Lung (tissue), 12 donors: ENCODE results near the gene GUCY2F. TPM values are rescaled to one million over a fixed set of nuclear protein-coding genes. Genes with fewer than 3 reads are reported as not detected.

Source experiments
- ATAC-seq: fragments of 200-7000 bp; cut with Tn5 transposase; one replicate; pipeline ENCODE4 v1.9.1; 2020; ENCODE audit warnings: moderate number of reproducible peaks; ENCODE audit not compliant: insufficient read depth, low FRiP score
- DNase-seq, 3 donors: peaks; one replicate each; pipeline ENCODE4 v3.0.0-alpha.2; 2013 to 2017
- H3K27ac ChIP-seq, 2 donors: one replicate each; pipeline ENCODE4 v1.5.1; 2013; ENCODE audit warnings: mild to moderate bottlenecking in 2 of 2, moderate library complexity in 2 of 2, control low read depth in 1 of 2, inconsistent platforms in 1 of 2, low read depth in 1 of 2, low read length in 1 of 2
- H3K27me3 ChIP-seq, 3 donors: one replicate each; pipeline ENCODE4 v1.5.1; 2013; ENCODE audit warnings: low read length in 2 of 3; ENCODE audit not compliant: control insufficient read depth in 3 of 3, insufficient read depth in 3 of 3
- H3K36me3 ChIP-seq, 4 donors: one replicate each; pipeline ENCODE4 v1.5.1; 2013; ENCODE audit warnings: low read length in 4 of 4, mild to moderate bottlenecking in 1 of 4, moderate library complexity in 1 of 4; ENCODE audit not compliant: control insufficient read depth in 4 of 4, insufficient read depth in 4 of 4
- H3K4me1 ChIP-seq, 5 donors: one replicate each; pipeline ENCODE4 v1.5.1; 2013; ENCODE audit warnings: low read length in 5 of 5, mild to moderate bottlenecking in 2 of 5, moderate library complexity in 1 of 5; ENCODE audit not compliant: control insufficient read depth in 5 of 5, insufficient read depth in 5 of 5
- H3K4me3 ChIP-seq: one replicate; pipeline ENCODE4 v1.5.1; 2013; ENCODE audit warnings: mild to moderate bottlenecking, control low read depth, moderate library complexity
- H3K9ac ChIP-seq, 2 donors: one replicate each; pipeline ENCODE4 v1.5.1; 2013; ENCODE audit warnings: low read length in 2 of 2, control low read depth in 1 of 2; ENCODE audit not compliant: insufficient read depth in 1 of 2
- H3K9me3 ChIP-seq, 4 donors: one replicate each; pipeline ENCODE4 v1.5.1; 2013; ENCODE audit warnings: low read length in 3 of 4, mild to moderate bottlenecking in 1 of 4, moderate library complexity in 1 of 4; ENCODE audit not compliant: control insufficient read depth in 4 of 4, insufficient read depth in 3 of 4
- CTCF ChIP-seq: IDR thresholded peaks from 2 replicates; pipeline ENCODE4 v1.5.1; 2012; ENCODE audit warnings: mild to moderate bottlenecking; ENCODE audit errors: control extremely low read depth, extremely low read depth
- WGBS, 2 donors: extraction: QIAGEN DNeasy Blood & Tissue Kit; methylation state at CpG; one replicate each; pipeline ENCODE4 v1.1.7; 2013; 5-methylcytosine and 5-hydroxymethylcytosine counted together
- polyA plus RNA-seq, 2 donors: library from polyadenylated mRNA; stranded (reverse); fragments of 200-250 nt; gene quantifications; one replicate each; pipeline ENCODE4 v1.2.1, GENCODE V29; 2013
- total RNA-seq, 2 donors: library from RNA; depleted of rRNA in 1 of 2; stranded (reverse); fragments of >200 nt in 1 of 2; gene quantifications; one replicate each; pipeline ENCODE4 v1.2.1, GENCODE V29; 2014 to 2021
- donor health status: control.
- donor health status: control.
- donor health status: Bipolar disorder and iron deficiency.
- donor health status: healthy.
- donor health status: DM: yes; HTN: yes; CAD: no.

Gene GUCY2F
- total and polyA plus RNA-seq, 4 donors, result 0.03 TPM; not detected in 3

DNA sequence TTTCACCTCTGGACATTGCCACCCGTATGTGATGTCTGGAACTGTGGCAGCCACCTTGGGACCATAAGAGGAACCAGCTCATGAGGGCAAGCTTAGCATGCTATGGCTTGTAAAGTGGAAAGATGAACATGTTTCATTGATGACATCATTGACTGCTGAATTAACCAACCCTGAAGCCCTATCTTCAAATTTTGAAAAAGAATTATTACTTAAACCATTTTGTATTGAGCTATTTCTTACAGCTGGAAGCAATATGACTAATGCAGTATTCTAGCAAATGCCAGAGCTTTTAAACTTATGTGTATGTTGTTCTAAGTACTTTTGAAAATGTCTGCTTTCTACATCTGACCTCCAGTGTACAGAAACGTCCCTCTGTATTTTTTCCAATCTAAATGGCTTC lies 18.1 kb downstream of the GUCY2F start:
- H3K36me3 ChIP-seq, result no peaks in the 10 kb centered on the region
- H3K4me1 ChIP-seq, result no peaks in the 10 kb centered on the region
- no peak for ATAC-seq
- no peak overlapping the region for H3K27ac ChIP-seq
- DNase-seq, result no peak
- no peak for TF ChIP-seq CTCF
- 39 to 64% methylated on average over 2 of the region's 2 CpGs for WGBS, 2 donors
- H3K4me3 ChIP-seq, result no peak overlapping the region
- H3K9ac ChIP-seq, result no peak overlapping the region
- H3K9me3 ChIP-seq, result peaks cover 0 to 3% (median 0%) of the 10 kb centered on the region in 4 donors
- H3K27me3 ChIP-seq, result peaks cover 0 to 40% (median 17%) of the 10 kb centered on the region in 3 donors

GRCh38 chrX:109448282-109448938 lies 33.5 kb downstream of the GUCY2F start:
- TF ChIP-seq CTCF, result no peak
- H3K9ac ChIP-seq, result no peak overlapping the region
- DNase-seq, result peak in 1 of 3 donors; percentile 13
- H3K9me3 ChIP-seq, result no peaks in the 10 kb centered on the region
- H3K27ac ChIP-seq, result no peak overlapping the region
- WGBS, 2 donors, result 78 to 90% methylated on average over 3 of the region's 3 CpGs
- no peak for ATAC-seq
- no peak overlapping the region for H3K4me3 ChIP-seq
- H3K27me3 ChIP-seq, result peaks cover 0 to 51% (median 16%) of the 10 kb centered on the region in 3 donors
- H3K4me1 ChIP-seq, result no peaks in the 10 kb centered on the region
- no peaks in the 10 kb centered on the region for H3K36me3 ChIP-seq

DNA sequence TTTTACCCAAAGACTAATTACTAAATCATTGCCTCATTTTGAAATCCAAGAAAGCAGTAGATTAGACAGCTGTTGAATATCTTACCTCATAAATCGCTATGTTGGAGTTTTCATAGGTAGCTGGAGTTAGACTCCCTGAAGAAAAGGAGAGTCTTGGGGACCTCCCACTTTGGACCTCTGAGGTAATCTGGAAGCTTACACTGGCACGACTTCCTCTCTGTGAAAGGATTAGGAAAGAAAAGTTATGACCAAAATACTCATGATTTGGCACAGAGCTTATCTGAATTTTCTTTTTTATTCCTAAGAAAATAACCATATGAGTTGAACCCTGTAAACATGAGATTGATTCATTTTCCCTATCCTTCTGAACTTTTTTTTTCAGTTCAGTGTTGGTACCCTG lies 40.6 kb downstream of the GUCY2F start:
- Histone ChIP-seq H3K36me3 (no peaks in the 10 kb centered on the region), H3K9ac (no peak overlapping the region), H3K27me3 (peaks cover 0 to 28% (median 5%) of the 10 kb centered on the region in 3 donors), H3K9me3 (peaks cover 0 to 5% (median 0%) of the 10 kb centered on the region in 4 donors), H3K4me3 (no peak overlapping the region), H3K4me1 (no peaks in the 10 kb centered on the region), H3K27ac (no peak overlapping the region)
- ATAC-seq (no peak), DNase-seq (no peak)
- TF ChIP-seq CTCF, result no peak
- 49 to 66% methylated on average over 2 of the region's 2 CpGs for WGBS, 2 donors

DNA sequence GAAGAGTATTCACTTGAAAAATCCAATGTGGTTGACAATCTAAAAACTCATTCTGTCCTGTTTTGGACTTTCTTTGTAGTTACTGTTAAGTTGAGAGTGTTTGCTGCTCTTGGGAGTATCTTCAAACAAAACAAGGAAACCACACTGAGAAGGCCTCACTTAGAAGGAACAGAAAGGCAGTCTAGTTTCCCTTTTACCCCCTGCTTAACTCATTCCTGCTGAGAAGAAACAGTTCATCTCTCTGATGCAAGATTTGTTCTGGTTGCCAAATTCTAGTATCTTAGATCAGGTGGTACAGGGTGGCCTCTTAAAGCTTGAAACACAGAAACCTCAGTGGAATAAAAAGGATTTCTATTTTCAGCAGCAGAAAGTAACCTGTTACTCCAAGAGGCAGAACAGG lies 41.4 kb downstream of the GUCY2F start:
- no peak overlapping the region for H3K27ac ChIP-seq
- no peaks in the 10 kb centered on the region for H3K36me3 ChIP-seq
- H3K27me3 ChIP-seq, result peaks cover 0 to 28% (median 5%) of the 10 kb centered on the region in 3 donors
- DNase-seq (no peak), ATAC-seq (no peak)
- TF ChIP-seq CTCF, result no peak
- H3K9ac ChIP-seq, result no peak overlapping the region
- H3K4me3 ChIP-seq, result no peak overlapping the region
- H3K9me3 ChIP-seq, result peaks cover 0 to 5% (median 0%) of the 10 kb centered on the region in 4 donors
- no peaks in the 10 kb centered on the region for H3K4me1 ChIP-seq
